Stimulated activated CD4-positive, alpha-beta T cell treated with anti-CD3 and anti-CD28 coated beads, Interleukin-4, amount 100 ng/mL, for 1 hour (primary cell): ENCODE data around the gene SYT10.
"Not testable (repeated sequence)": the region's sequence is repeated elsewhere in the genome, so short reads cannot be mapped to it uniquely, and the experiment has no call there.

Experiments used
- DNase-seq: peaks from one replicate; pipeline ENCODE4 v3.0.0-alpha.2; 2020

Gene SYT10

GRCh38 chr12:33331961-33332398 is 107.6 kb downstream of the SYT10 start:
- not testable (repeated sequence) for DNase-seq

- DNase-seq, result no peak
Measured at GRCh38 chr12:33330940-33331339, 108.7 kb downstream of the SYT10 start.
